Astrocyte of the cerebellum (primary cell): ENCODE results near the gene LRRC15.

Experiments used
- DNase-seq: peaks from one replicate; pipeline ENCODE4 v3.0.0-alpha.2; 2011; ENCODE audit warnings: low read depth
- H3K4me3 ChIP-seq: 2 replicates; pipeline ENCODE4 v1.5.1; 2011; ENCODE audit warnings: mild to moderate bottlenecking, low read depth, low read length, moderate library complexity
- in situ Hi-C: cut with HindIII; loops from 2 replicates; pipeline ENCODE4 v1.10.0; 2017; ENCODE audit warnings: low sequenced_read_pairs
- TF ChIP-seq, protein P1 (sequence below): IDR thresholded peaks from 2 replicates; pipeline ENCODE4 v1.5.1; 2012; ENCODE audit warnings: low read length, low read depth, moderate library complexity, mild to moderate bottlenecking; ENCODE audit errors: missing control alignments

Gene LRRC15

DNA sequence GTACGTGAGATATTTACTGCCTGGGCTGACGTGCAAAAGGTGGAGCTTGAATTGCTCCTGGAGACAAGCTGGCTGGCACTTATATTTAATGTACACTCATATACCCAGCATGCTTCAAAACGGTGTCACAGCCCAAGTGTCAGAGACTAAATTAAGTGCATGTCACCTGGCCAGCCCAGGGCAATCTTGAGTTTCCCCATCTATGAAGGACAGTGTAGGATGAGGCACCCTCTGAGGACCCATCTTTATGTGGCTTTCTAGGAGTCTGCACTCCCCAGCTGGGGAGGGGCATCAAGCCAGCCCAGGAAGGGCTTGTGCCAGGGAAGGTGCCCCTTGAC lies 5.3 kb downstream of the LRRC15 start:
- H3K4me3 ChIP-seq: no peak overlapping the region
- TF ChIP-seq, protein P1, sequence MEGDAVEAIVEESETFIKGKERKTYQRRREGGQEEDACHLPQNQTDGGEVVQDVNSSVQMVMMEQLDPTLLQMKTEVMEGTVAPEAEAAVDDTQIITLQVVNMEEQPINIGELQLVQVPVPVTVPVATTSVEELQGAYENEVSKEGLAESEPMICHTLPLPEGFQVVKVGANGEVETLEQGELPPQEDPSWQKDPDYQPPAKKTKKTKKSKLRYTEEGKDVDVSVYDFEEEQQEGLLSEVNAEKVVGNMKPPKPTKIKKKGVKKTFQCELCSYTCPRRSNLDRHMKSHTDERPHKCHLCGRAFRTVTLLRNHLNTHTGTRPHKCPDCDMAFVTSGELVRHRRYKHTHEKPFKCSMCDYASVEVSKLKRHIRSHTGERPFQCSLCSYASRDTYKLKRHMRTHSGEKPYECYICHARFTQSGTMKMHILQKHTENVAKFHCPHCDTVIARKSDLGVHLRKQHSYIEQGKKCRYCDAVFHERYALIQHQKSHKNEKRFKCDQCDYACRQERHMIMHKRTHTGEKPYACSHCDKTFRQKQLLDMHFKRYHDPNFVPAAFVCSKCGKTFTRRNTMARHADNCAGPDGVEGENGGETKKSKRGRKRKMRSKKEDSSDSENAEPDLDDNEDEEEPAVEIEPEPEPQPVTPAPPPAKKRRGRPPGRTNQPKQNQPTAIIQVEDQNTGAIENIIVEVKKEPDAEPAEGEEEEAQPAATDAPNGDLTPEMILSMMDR: no peak
- no peak for DNase-seq
- in situ Hi-C loops: no loop called here

GRCh38 chr3:194360568-194360967 lies 9.0 kb downstream of the LRRC15 start:
- in situ Hi-C loops: no loop called here
- TF ChIP-seq, protein P1: no peak
- no peak for DNase-seq
- no peak overlapping the region for H3K4me3 ChIP-seq

DNA sequence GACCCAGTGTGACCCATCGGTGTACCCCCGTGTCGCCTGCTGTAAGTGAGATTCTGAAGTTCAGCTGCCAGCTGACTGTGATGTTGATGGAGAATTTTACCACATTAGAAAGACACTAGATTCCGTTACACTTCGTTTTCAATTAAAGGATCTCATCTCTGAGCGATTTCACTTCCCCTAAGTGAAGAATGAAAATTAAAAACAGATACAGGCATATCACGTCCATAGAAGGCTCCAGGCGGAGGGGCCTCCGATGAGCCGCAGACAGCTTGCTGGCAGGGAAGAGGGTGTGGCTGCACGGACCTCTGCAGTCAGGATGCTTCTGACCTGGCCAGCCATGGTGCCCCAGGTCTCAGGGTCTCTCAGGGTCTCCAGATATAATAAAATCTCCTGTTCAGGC lies 11.9 kb downstream of the LRRC15 start:
- DNase-seq: no peak
- in situ Hi-C loops: no loop called here
- TF ChIP-seq, protein P1: no peak
- H3K4me3 ChIP-seq: no peak overlapping the region

DNA sequence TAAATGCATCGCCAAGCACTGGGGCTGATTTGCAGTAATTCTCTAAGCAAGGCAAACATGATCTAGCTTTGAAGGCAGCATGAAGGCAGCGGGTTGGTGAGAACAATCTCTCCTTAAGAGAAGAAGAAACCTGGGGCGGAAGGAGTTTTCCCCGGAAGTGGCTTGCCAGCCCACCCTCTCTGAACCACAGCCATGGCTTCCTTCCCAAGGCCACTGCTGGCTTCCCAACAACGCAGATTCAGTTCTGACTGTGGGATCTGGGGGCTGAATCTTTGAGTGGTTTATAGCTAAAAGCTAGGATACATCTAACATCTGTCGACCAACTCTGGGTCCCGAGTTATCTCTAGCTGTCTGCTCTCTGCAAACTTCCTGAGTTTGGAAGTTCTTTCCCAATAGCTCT lies 14.2 kb downstream of the LRRC15 start:
- in situ Hi-C loops: no loop called here
- TF ChIP-seq, protein P1: no peak
- no peak overlapping the region for H3K4me3 ChIP-seq
- no peak for DNase-seq

- H3K4me3 ChIP-seq: no peak overlapping the region
- DNase-seq: no peak
- in situ Hi-C loops: no loop called here
- TF ChIP-seq, protein P1: no peak
Observed at GRCh38 chr3:194354315-194354714, 15.2 kb downstream of the LRRC15 start.

GRCh38 chr3:194352667-194353246 lies 16.8 kb downstream of the LRRC15 start:
- TF ChIP-seq, protein P1: no peak
- no peak for DNase-seq
- in situ Hi-C loops: no loop called here

More at GRCh38 chr3:194352667-194353246, 16.8 kb downstream of the LRRC15 start:
- H3K4me3 ChIP-seq: no peak overlapping the region
